GM12878 (cell line): ENCODE data around the gene PGM2L1. TPM values are rescaled to one million over a fixed set of nuclear protein-coding genes. Genes with fewer than 3 reads are reported as not detected.
"Not testable (repeated sequence)": the region's sequence is repeated elsewhere in the genome, so short reads cannot be mapped to it uniquely, and the experiment has no call there.

Experiments
- ATAC-seq: fragments of 200-7000 bp; cut with Tn5 transposase; 3 replicates; pipeline ENCODE4 v1.9.1; 2020; ENCODE audit warnings: mild to moderate bottlenecking, moderate library complexity
- BruUV-seq: library from RNA; stranded (reverse); fragments of 400-500 nt; replicated peaks from 2 replicates; lab custom pipeline; 2021; lab: Mats Ljungman, UMichigan
- CTCF ChIA-PET: fragments of 300-600 bp; sonication (Branson Sonifier 250); formaldehyde crosslinking; extraction: SDS; loops from one replicate; lab custom pipeline; 2021; ENCODE audit warnings: inconsistent platforms; lab: Yijun Ruan, JAX
- POLR2A ChIA-PET: fragments of 350-600 bp; formaldehyde crosslinking; extraction: SDS; loops from one replicate; lab custom pipeline; 2021; ENCODE audit warnings: inconsistent platforms; lab: Charles Lee
- RAD21 ChIA-PET: fragments of 300-600 bp; sonication (Branson Sonifier 250); formaldehyde crosslinking; loops from one replicate; lab custom pipeline; 2023; ENCODE audit warnings: antibody characterized with exemption; ENCODE audit not compliant: unreplicated experiment; lab: Charles Lee
- SMC1A ChIA-PET: fragments of 300-600 bp; sonication (Branson Sonifier 250); formaldehyde crosslinking; loops from one replicate; lab custom pipeline; 2023; ENCODE audit not compliant: unreplicated experiment, uncharacterized antibody; lab: Charles Lee
- DNase-seq: peaks from one replicate; pipeline ENCODE4 v3.0.0-alpha.2; 2011; ENCODE audit warnings: low read depth, low spot score
- FAIRE-seq: peaks from 3 replicates; lab custom pipeline; 2011; peaks lifted over from hg19 to GRCh38; lab: Jason Lieb, UNC
- H2AFZ ChIP-seq: 2 replicates; pipeline ENCODE4 v1.6.0; 2011; ENCODE audit warnings: low read depth, low read length, control low read depth; ENCODE audit not compliant: control insufficient read depth
- H3K27ac ChIP-seq: 2 replicates; pipeline ENCODE4 v1.5.1; 2011; ENCODE audit warnings: control low read depth; ENCODE audit not compliant: control insufficient read depth, insufficient read depth
- H3K27me3 ChIP-seq, 2 experiments: replicated peaks in 1 of 2; 2 replicates each; pipeline versions ENCODE4 v1.6.0 to v1.6.1; 2011; ENCODE audit warnings: low read length in 1 of 2; ENCODE audit not compliant: control insufficient read depth in 2 of 2, insufficient read depth in 2 of 2
- H3K36me3 ChIP-seq, 2 experiments: 2 replicates each; pipeline ENCODE4 v1.5.1; 2011; ENCODE audit warnings: low read length in 1 of 2; ENCODE audit not compliant: control insufficient read depth in 2 of 2, insufficient read depth in 2 of 2
- H3K4me1 ChIP-seq: 2 replicates; pipeline ENCODE4 v1.6.1; 2011; ENCODE audit warnings: mild to moderate bottlenecking, low read length, moderate library complexity, mixed read lengths; ENCODE audit not compliant: control insufficient read depth, insufficient read depth
- H3K4me2 ChIP-seq: 2 replicates; pipeline ENCODE4 v1.6.0; 2011; ENCODE audit warnings: control low read depth; ENCODE audit not compliant: control insufficient read depth, insufficient read depth
- H3K4me3 ChIP-seq: fragments of 200-600 bp; sonication (generic); 2 replicates; pipeline ENCODE4 v1.5.1; 2016
- H3K79me2 ChIP-seq: 2 replicates; pipeline ENCODE4 v1.6.0; 2011; ENCODE audit warnings: low read length; ENCODE audit not compliant: control insufficient read depth, insufficient read depth
- H3K9ac ChIP-seq: 2 replicates; pipeline ENCODE4 v1.8.0; 2011; ENCODE audit warnings: low read length, control low read depth, mixed read lengths; ENCODE audit not compliant: control insufficient read depth, insufficient read depth
- H3K9me3 ChIP-seq: replicated peaks from 3 replicates; pipeline ENCODE4 v1.5.1; 2011; ENCODE audit warnings: mild to moderate bottlenecking, low read length; ENCODE audit not compliant: control insufficient read depth, insufficient read depth
- H4K20me1 ChIP-seq: 2 replicates; pipeline ENCODE4 v1.6.0; 2011; ENCODE audit not compliant: control insufficient read depth, insufficient read depth
- MEF2A ChIP-seq: IDR thresholded peaks from 2 replicates; pipeline ENCODE4 v1.6.1; 2011; ENCODE audit warnings: low read depth, mild to moderate bottlenecking, low read length, moderate library complexity; ENCODE audit not compliant: insufficient read depth
- SKIL ChIP-seq: fragments of 450-650 bp; IDR thresholded peaks from 2 replicates; pipeline ENCODE4 v1.6.1; 2017; ENCODE audit warnings: mild to moderate bottlenecking, low read depth, inconsistent platforms; ENCODE audit not compliant: poor library complexity, severe bottlenecking
- SUZ12 ChIP-seq: fragments of 200-600 bp; sonication (generic); IDR thresholded peaks from one replicate; pipeline ENCODE4 v1.6.1; 2018; ENCODE audit warnings: antibody characterized with exemption, mild to moderate bottlenecking; ENCODE audit not compliant: unreplicated experiment
- ZBTB40 ChIP-seq: fragments of 450-650 bp; IDR thresholded peaks from 2 replicates; pipeline ENCODE4 v1.6.1; 2016; ENCODE audit warnings: mild to moderate bottlenecking, moderate library complexity, borderline replicate concordance
- ZNF384 ChIP-seq: IDR thresholded peaks from 2 replicates; pipeline ENCODE4 v1.6.1; 2012; ENCODE audit warnings: low read depth, mild to moderate bottlenecking, low read length, improper control_type of control experiment, borderline replicate concordance
- WGBS: methylation state at CpG from one replicate; pipeline ENCODE4 v1.1.6; 2016; ENCODE audit warnings: low lambda C conversion rate; ENCODE audit not compliant: insufficient replicate concordance, insufficient coverage; ENCODE audit errors: missing lambda C conversion rate; 5-methylcytosine and 5-hydroxymethylcytosine counted together
- in situ Hi-C: fragments of 300-500 bp; cut with MboI; formaldehyde crosslinking; loops from 9 replicates; pipeline ENCODE4 v1.14.3; 2018; ENCODE audit warnings: mixed read lengths
- intact Hi-C: fragments of 100-400 bp; cut with micrococcal nuclease; formaldehyde crosslinking; loops from one replicate; pipeline ENCODE4 v1.14.2; 2022; ENCODE audit not compliant: unreplicated experiment
- polyA plus RNA-seq, 11 experiments: library from polyadenylated mRNA; depleted of rRNA in 4 of 11; unstranded in 6 of 11; stranded (reverse) in 5 of 11; fragments of >200 nt; fragmentation: Nextera tagmentation in 4 of 11; fragmentation: Illumina TruSeq in 1 of 11; extraction: Ambion mirVana in 4 of 11; extraction: Trizol in 1 of 11; gene quantifications; 1 replicate in 1 of 11; 2 replicates in 10 of 11; pipeline versions ENCODE4 v1.2.1 to v1.2.3, GENCODE V29; 2011 to 2016; ENCODE audit warnings: inconsistent platforms in 2 of 11, missing spikeins in 2 of 11, low read depth in 1 of 11
- total RNA-seq, 4 experiments: library from RNA; depleted of rRNA in 3 of 4; stranded (reverse); fragments of >200 nt in 3 of 4; fragmentation: Illumina TruSeq in 1 of 4; extraction: Trizol in 1 of 4; gene quantifications; 2 replicates each; pipeline versions ENCODE4 v1.2.1 to v1.2.3, GENCODE V29; 2013 to 2021
- TF ChIP-seq, protein P1 (sequence below): IDR thresholded peaks from 2 replicates; pipeline ENCODE4 v1.6.1; 2012; ENCODE audit warnings: low read depth, low read length, improper control_type of control experiment

PGM2L1 gene
- total and polyA plus RNA-seq, 10 of the 15 experiments (the other 5 are each of a cell fraction or from before 2014, with no cell fraction given), result 0.04 to 0.20 (median 0.13) TPM; not detected in 1

DNA sequence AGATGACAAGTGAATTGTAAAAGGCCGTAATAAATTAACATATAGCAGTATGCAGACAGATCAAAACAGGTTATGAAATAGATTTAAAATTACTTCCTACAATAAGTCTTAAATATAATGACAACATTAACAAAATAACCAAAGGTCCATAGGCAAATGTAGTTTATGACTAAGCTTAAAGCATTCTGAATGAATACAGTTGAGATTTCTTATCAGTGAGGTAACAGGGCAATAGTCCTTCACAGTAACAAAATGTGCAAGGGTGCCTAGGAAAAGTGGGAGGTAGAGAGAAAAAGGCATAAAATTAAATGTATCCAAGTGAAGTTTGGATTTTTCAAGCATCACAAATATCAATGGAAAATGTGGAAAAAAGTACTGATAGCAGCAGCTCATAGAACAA lies 65.9 kb downstream of the PGM2L1 start (continued):
- TF ChIP-seq SKIL, result no peak
- TF ChIP-seq MEF2A, result no peak
- TF ChIP-seq, protein P1, sequence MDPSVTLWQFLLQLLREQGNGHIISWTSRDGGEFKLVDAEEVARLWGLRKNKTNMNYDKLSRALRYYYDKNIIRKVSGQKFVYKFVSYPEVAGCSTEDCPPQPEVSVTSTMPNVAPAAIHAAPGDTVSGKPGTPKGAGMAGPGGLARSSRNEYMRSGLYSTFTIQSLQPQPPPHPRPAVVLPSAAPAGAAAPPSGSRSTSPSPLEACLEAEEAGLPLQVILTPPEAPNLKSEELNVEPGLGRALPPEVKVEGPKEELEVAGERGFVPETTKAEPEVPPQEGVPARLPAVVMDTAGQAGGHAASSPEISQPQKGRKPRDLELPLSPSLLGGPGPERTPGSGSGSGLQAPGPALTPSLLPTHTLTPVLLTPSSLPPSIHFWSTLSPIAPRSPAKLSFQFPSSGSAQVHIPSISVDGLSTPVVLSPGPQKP, result no peak
- no peak for TF ChIP-seq ZBTB40
- no peak for TF ChIP-seq SUZ12
- no peak for TF ChIP-seq ZNF384

GRCh38 chr11:74331000-74331399 lies 67.2 kb downstream of the PGM2L1 start:
- H3K36me3 ChIP-seq, H3K4me2 ChIP-seq, H2AFZ ChIP-seq, H3K4me1 ChIP-seq, H3K79me2 ChIP-seq, FAIRE-seq, H3K27me3 ChIP-seq, intact Hi-C loops, H4K20me1 ChIP-seq, CTCF ChIA-PET, H3K4me3 ChIP-seq, POLR2A ChIA-PET, H3K27ac ChIP-seq, H3K9ac ChIP-seq, H3K9me3 ChIP-seq, ATAC-seq, RAD21 ChIA-PET, BruUV-seq, in situ Hi-C loops, DNase-seq, SMC1A ChIA-PET: not testable (repeated sequence)
- WGBS, result 50% methylated on average over 3 of the region's 6 CpGs
